Endothelial cell of umbilical vein (primary cell): ENCODE measurements around the gene FAM177B. TPM values are rescaled to one million over a fixed set of nuclear protein-coding genes. Genes with fewer than 3 reads are reported as not detected.

Experiments used
- BruUV-seq: library from RNA; stranded (reverse); fragments of 400-500 nt; replicated peaks from 2 replicates; lab custom pipeline; 2021; lab: Mats Ljungman, UMichigan
- CTCF ChIA-PET: fragments of 300-600, 350-600 bp; sonication (Branson Sonifier 250); formaldehyde crosslinking; loops from one replicate; lab custom pipeline; 2021; ENCODE audit warnings: antibody characterized with exemption, inconsistent platforms; lab: Charles Lee
- POLR2A ChIA-PET: fragments of 300-600, 350-600 bp; sonication (Branson Sonifier 250); formaldehyde crosslinking; loops from one replicate; lab custom pipeline; 2021; ENCODE audit warnings: antibody characterized with exemption, inconsistent platforms; lab: Charles Lee
- DNase-seq: peaks from one replicate; pipeline ENCODE4 v3.0.0-alpha.2; 2011; ENCODE audit warnings: low read depth, low spot score
- FAIRE-seq: peaks from 2 replicates; lab custom pipeline; 2011; peaks lifted over from hg19 to GRCh38; lab: Jason Lieb, UNC
- H2AFZ ChIP-seq: 2 replicates; pipeline ENCODE4 v1.6.0; 2012; ENCODE audit warnings: low read depth, low read length, control low read depth, inconsistent platforms
- H3K27ac ChIP-seq: 2 replicates; pipeline ENCODE4 v1.5.1; 2011; ENCODE audit warnings: low read depth, mild to moderate bottlenecking, control low read depth, low read length, moderate library complexity; ENCODE audit not compliant: insufficient read depth
- H3K27me3 ChIP-seq, 2 experiments: 2 replicates each; pipeline versions ENCODE4 v1.6.0 to v1.6.1; 2011; ENCODE audit warnings: low read length in 2 of 2, mixed read lengths in 1 of 2; ENCODE audit not compliant: control insufficient read depth in 2 of 2, insufficient read depth in 2 of 2
- H3K36me3 ChIP-seq, 2 experiments: 2 replicates in 1 of 2; 3 replicates in 1 of 2; pipeline ENCODE4 v1.5.1; 2011; ENCODE audit warnings: low read length in 2 of 2, mild to moderate bottlenecking in 1 of 2, moderate library complexity in 1 of 2; ENCODE audit not compliant: control insufficient read depth in 2 of 2, insufficient read depth in 2 of 2; ENCODE audit errors: extremely low read depth in 1 of 2
- H3K4me1 ChIP-seq: 3 replicates; pipeline ENCODE4 v1.5.1; 2011; ENCODE audit warnings: mild to moderate bottlenecking, low read length; ENCODE audit not compliant: control insufficient read depth, insufficient read depth; ENCODE audit errors: extremely low read depth
- H3K4me2 ChIP-seq: 2 replicates; pipeline ENCODE4 v1.6.1; 2011; ENCODE audit warnings: low read length, control low read depth, mixed read lengths; ENCODE audit not compliant: insufficient read depth
- H3K4me3 ChIP-seq, 3 experiments: fragments of 200-600 bp in 1 of 3; sonication (generic), shearing (Covaris generic) in 1 of 3; replicated peaks in 1 of 3; 2 replicates each; pipeline ENCODE4 v1.5.1; 2011 to 2016; ENCODE audit warnings: control low read depth in 3 of 3, low read length in 3 of 3, mild to moderate bottlenecking in 2 of 3, inconsistent platforms in 1 of 3, low read depth in 1 of 3, moderate library complexity in 1 of 3; ENCODE audit not compliant: insufficient read depth in 1 of 3
- H3K79me2 ChIP-seq: 2 replicates; pipeline ENCODE4 v1.6.0; 2012; ENCODE audit warnings: low read length, inconsistent platforms; ENCODE audit not compliant: control insufficient read depth, insufficient read depth
- H3K9ac ChIP-seq: replicated peaks from 2 replicates; pipeline ENCODE3; 2011; ENCODE audit warnings: low read length, control low read depth; ENCODE audit not compliant: insufficient read depth; ENCODE audit errors: extremely low read depth
- H3K9me1 ChIP-seq: replicated peaks from 3 replicates; pipeline ENCODE4 v1.6.0; 2011; ENCODE audit warnings: mild to moderate bottlenecking, low read length; ENCODE audit not compliant: control insufficient read depth, insufficient read depth; ENCODE audit errors: extremely low read depth
- H3K9me3 ChIP-seq: replicated peaks from 2 replicates; pipeline ENCODE4 v1.5.1; 2012; ENCODE audit warnings: low read length, inconsistent platforms; ENCODE audit not compliant: control insufficient read depth, insufficient read depth
- H4K20me1 ChIP-seq: replicated peaks from 2 replicates; pipeline ENCODE3; 2011; ENCODE audit warnings: mild to moderate bottlenecking, low read length; ENCODE audit not compliant: control insufficient read depth, insufficient read depth; ENCODE audit errors: extremely low read depth
- EZH2 ChIP-seq: IDR thresholded peaks from 2 replicates; pipeline ENCODE4 v1.6.1; 2012; ENCODE audit warnings: borderline replicate concordance, low read depth, mild to moderate bottlenecking, moderate library complexity, low read length, inconsistent platforms; ENCODE audit not compliant: severe bottlenecking
- FOS ChIP-seq: IDR thresholded peaks from 2 replicates; pipeline ENCODE4 v1.6.1; 2011; ENCODE audit warnings: mild to moderate bottlenecking, low read length, moderate library complexity, borderline replicate concordance; ENCODE audit not compliant: insufficient read depth
- GATA2 ChIP-seq: IDR thresholded peaks from 2 replicates; pipeline ENCODE4 v1.7.0; 2011; ENCODE audit warnings: low read depth, mild to moderate bottlenecking, moderate library complexity, mixed read lengths, low read length; ENCODE audit not compliant: insufficient read length, insufficient read depth
- JUN ChIP-seq: IDR thresholded peaks from 2 replicates; pipeline ENCODE4 v1.6.1; 2011; ENCODE audit warnings: borderline replicate concordance, low read depth; ENCODE audit not compliant: insufficient read length, insufficient read depth
- MYC ChIP-seq: IDR thresholded peaks from one replicate; pipeline ENCODE4 v1.6.1; 2011; ENCODE audit warnings: mild to moderate bottlenecking, low read depth, low read length
- POLR2A ChIP-seq: IDR thresholded peaks from 2 replicates; pipeline ENCODE4 v1.6.1; 2012; ENCODE audit warnings: low read depth, mild to moderate bottlenecking, control low read depth, low read length
- POLR2AphosphoS5 ChIP-seq: IDR thresholded peaks from 2 replicates; pipeline ENCODE4 v1.6.1; 2012; ENCODE audit warnings: low read depth, mild to moderate bottlenecking, control low read depth, low read length, moderate library complexity; ENCODE audit not compliant: insufficient read depth
- dilution Hi-C: fragments of 300-500 bp; cut with MboI; formaldehyde crosslinking; loops from one replicate; pipeline ENCODE4 v1.15.0; 2019; ENCODE audit warnings: low sequenced_read_pairs; ENCODE audit not compliant: extremely low pct_ligation_motif_present
- intact Hi-C: fragments of 100-400 bp; cut with micrococcal nuclease; formaldehyde crosslinking; loops from one replicate; pipeline ENCODE4 v1.10.0; 2022
- polyA plus RNA-seq, 4 experiments: library from polyadenylated mRNA; depleted of rRNA in 3 of 4; stranded (reverse) in 3 of 4; unstranded in 1 of 4; fragments of >200 nt; gene quantifications; 2 replicates each; pipeline versions ENCODE4 v1.2.1 to v1.2.3, GENCODE V29; 2011 to 2012; ENCODE audit warnings: missing spikeins in 1 of 4
- total RNA-seq: library from RNA; stranded (reverse); gene quantifications from 2 replicates; pipeline ENCODE4 v1.2.3, GENCODE V29; 2021
- TF ChIP-seq, protein P1 (sequence below), 2 donors: IDR thresholded peaks; 1 replicate in 1 of 2; 2 replicates in 1 of 2; pipeline ENCODE4 v1.5.1; 2011; ENCODE audit warnings: low read length in 2 of 2, mild to moderate bottlenecking in 2 of 2, moderate library complexity in 2 of 2, control low read depth in 1 of 2, inconsistent platforms in 1 of 2, low read depth in 1 of 2; ENCODE audit not compliant: insufficient read depth in 1 of 2; ENCODE audit errors: extremely low read depth in 1 of 2
- TF ChIP-seq, protein P2 (sequence below): IDR thresholded peaks from 2 replicates; pipeline ENCODE4 v1.6.1; 2011; ENCODE audit not compliant: insufficient read depth, insufficient read length

FAM177B gene
- total and polyA plus RNA-seq, 2 donors (not counting 3 experiments of a cell fraction or from before 2014, with no cell fraction given): not detected

DNA sequence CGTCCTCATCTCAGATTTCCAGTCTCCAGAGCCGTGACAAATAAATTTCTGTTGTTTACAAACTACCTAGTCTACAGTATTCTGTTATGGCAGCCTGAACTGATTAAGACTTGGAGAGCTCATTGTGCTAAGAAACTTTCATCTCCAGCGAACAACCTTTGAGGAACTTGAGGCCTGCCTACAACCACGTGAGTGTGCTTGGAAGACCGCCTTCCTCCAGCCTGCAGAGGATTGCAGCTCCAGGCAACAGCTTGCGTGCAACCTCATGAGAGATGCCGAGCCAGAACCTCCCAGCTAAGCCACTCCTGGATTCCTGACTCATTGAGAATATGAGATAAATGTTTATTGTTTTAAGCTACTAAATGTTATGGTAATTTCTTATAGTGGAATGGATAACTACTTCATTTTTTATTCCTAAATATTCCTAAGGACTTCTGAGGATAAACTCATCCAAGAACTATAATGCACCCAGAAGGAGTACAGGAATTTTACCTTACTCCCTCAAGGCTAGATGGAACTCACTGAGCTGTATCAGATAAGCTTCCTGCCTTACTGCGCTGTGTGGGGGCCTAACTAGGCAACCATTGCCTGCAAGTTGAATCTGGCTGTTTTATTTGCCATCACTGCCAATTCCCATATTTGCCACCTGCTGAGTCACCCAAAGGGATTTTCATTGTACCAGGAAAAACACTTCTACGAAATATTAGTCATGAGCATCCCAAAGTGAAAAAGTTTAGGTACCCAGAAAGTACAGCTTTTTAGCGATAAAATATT, 17.6 kb downstream of the FAM177B start:
- Histone ChIP-seq H3K4me1 (no peaks in the 10 kb centered on the region), H3K27me3 (peaks cover 0 to 2% of the 10 kb centered on the region in 2 experiments), H3K4me2 (no peak overlapping the region), H3K9ac (no peak overlapping the region), H3K79me2 (no peaks in the 10 kb centered on the region), H3K4me3 (no peak overlapping the region), H3K27ac (no peak overlapping the region), H3K36me3 (no peaks in the 10 kb centered on the region), H4K20me1 (no peaks in the 10 kb centered on the region), H3K9me1 (no peaks in the 10 kb centered on the region), H2AFZ (no peak overlapping the region), H3K9me3 (no peaks in the 10 kb centered on the region)
- CTCF ChIA-PET: interaction anchor here (0.9 to 1.6 kb wide), 4 partner anchors 13 to 370 kb away, joined by 3 to 4 read pairs (median 4); no protein-coding TSS in a partner anchor
- POLR2A ChIA-PET: no interaction called here
- FAIRE-seq (no peak), DNase-seq (no peak)
- TF ChIP-seq POLR2AphosphoS5: no peak
- TF ChIP-seq GATA2: no peak
- TF ChIP-seq MYC: no peak
- TF ChIP-seq POLR2A: no peak
- TF ChIP-seq EZH2: no peak
- intact Hi-C loops: no loop called here
- no TSS peak for BruUV-seq
- dilution Hi-C loops: no loop called here

DNA sequence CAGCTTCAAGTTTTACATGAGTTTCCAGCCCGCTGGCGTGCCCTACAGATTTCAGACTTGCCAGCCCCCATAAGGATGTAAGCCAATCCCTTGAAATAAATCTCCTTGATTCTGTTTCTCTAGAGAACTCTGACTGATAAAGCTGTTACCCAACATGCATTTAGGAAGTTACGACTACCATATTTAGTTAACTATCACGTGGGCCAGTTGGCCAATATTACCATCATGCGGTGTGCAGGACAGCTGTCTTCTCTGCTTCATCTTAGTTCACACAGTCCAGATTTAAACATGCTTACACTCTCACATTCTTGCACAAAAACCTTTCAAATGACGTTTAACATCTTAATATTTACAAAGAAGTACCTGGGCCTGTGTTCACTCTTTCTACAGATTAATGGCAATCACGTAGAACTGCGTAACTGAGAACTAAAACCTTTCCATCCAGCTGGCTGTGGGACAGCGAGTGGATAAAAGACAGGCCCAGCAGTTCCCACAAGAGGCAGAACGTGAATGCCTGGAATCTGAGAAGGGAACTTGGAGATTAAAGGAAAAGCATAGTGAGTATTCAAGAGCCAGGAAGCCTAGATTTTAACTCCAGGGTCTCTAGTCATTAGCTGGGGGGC, 20.8 kb downstream of the FAM177B start:
- BruUV-seq: no TSS peak
- H3K27ac ChIP-seq: no peak overlapping the region
- FAIRE-seq (no peak), DNase-seq (no peak)
- no peaks in the 10 kb centered on the region for H3K9me1 ChIP-seq
- peaks cover 0 to 4% of the 10 kb centered on the region in 2 experiments for H3K27me3 ChIP-seq
- no peaks in the 10 kb centered on the region for H3K79me2 ChIP-seq
- no peak overlapping the region for H2AFZ ChIP-seq
- POLR2A ChIA-PET: no interaction called here
- no peak for TF ChIP-seq JUN
- TF ChIP-seq EZH2: no peak
- TF ChIP-seq POLR2AphosphoS5: no peak
- TF ChIP-seq GATA2: no peak
- no peak for TF ChIP-seq FOS
- TF ChIP-seq, protein P1, sequence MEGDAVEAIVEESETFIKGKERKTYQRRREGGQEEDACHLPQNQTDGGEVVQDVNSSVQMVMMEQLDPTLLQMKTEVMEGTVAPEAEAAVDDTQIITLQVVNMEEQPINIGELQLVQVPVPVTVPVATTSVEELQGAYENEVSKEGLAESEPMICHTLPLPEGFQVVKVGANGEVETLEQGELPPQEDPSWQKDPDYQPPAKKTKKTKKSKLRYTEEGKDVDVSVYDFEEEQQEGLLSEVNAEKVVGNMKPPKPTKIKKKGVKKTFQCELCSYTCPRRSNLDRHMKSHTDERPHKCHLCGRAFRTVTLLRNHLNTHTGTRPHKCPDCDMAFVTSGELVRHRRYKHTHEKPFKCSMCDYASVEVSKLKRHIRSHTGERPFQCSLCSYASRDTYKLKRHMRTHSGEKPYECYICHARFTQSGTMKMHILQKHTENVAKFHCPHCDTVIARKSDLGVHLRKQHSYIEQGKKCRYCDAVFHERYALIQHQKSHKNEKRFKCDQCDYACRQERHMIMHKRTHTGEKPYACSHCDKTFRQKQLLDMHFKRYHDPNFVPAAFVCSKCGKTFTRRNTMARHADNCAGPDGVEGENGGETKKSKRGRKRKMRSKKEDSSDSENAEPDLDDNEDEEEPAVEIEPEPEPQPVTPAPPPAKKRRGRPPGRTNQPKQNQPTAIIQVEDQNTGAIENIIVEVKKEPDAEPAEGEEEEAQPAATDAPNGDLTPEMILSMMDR (IDR thresholded peaks at IDR 0.05; ENCODE audit: extremely low read depth in 1 of 2, insufficient read depth in 1 of 2, low read depth in 1 of 2, low read length in 2 of 2): no peak
- no peak for TF ChIP-seq POLR2A
- TF ChIP-seq, protein P2, sequence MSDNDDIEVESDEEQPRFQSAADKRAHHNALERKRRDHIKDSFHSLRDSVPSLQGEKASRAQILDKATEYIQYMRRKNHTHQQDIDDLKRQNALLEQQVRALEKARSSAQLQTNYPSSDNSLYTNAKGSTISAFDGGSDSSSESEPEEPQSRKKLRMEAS: no peak
- no peak for TF ChIP-seq MYC
- intact Hi-C loops: no loop called here
- no peaks in the 10 kb centered on the region for H3K4me1 ChIP-seq
- CTCF ChIA-PET: no interaction called here
- no peaks in the 10 kb centered on the region for H3K36me3 ChIP-seq
- no peak overlapping the region for H3K9ac ChIP-seq
- no peak overlapping the region for H3K4me3 ChIP-seq
- H3K9me3 ChIP-seq: no peaks in the 10 kb centered on the region
- dilution Hi-C loops: no loop called here
- H3K4me2 ChIP-seq: no peak overlapping the region
- H4K20me1 ChIP-seq: no peaks in the 10 kb centered on the region
